HEK293 (cell line): Measurements from ENCODE around the gene MYRIP.

Experiments
- ZNF311 ChIP-seq: fragments of 450-650 bp; formaldehyde crosslinking; IDR thresholded peaks from 2 replicates; pipeline ENCODE4 v1.5.1; 2017; ENCODE audit warnings: missing biosample characterization, missing genetic modification characterization, borderline replicate concordance
- TF ChIP-seq, protein P1 (sequence below): fragments of 450-650 bp; formaldehyde crosslinking; IDR thresholded peaks from 2 replicates; pipeline ENCODE4 v1.5.1; 2016; ENCODE audit warnings: missing biosample characterization, missing genetic modification characterization
- TF ChIP-seq, protein P2 (sequence below): fragments of 450-650 bp; formaldehyde crosslinking; IDR thresholded peaks from 2 replicates; pipeline ENCODE4 v1.5.1; 2016; ENCODE audit warnings: missing biosample characterization, missing genetic modification characterization

DNA sequence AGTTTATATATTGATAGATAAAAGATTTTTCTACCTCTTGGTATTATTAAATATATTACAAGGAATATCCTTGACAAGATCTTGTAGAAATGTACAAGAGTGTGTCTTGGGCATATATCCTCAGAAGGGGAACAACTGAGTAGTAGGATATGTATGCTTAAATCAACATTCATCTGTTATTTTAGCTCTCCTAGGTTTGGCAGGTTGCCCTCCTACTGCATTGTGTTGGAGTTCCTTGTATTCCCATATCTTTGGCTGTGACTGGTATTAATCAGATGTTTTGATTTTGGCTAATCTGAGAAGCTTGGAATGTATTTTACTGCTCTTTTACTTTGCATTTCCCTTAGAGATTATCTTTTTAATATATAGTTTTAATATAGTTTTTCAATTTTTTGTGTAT lies 4.6 kb downstream of the MYRIP start:
- no peak for TF ChIP-seq ZNF311 (tag by site-specific recombination)
- TF ChIP-seq, protein P1, sequence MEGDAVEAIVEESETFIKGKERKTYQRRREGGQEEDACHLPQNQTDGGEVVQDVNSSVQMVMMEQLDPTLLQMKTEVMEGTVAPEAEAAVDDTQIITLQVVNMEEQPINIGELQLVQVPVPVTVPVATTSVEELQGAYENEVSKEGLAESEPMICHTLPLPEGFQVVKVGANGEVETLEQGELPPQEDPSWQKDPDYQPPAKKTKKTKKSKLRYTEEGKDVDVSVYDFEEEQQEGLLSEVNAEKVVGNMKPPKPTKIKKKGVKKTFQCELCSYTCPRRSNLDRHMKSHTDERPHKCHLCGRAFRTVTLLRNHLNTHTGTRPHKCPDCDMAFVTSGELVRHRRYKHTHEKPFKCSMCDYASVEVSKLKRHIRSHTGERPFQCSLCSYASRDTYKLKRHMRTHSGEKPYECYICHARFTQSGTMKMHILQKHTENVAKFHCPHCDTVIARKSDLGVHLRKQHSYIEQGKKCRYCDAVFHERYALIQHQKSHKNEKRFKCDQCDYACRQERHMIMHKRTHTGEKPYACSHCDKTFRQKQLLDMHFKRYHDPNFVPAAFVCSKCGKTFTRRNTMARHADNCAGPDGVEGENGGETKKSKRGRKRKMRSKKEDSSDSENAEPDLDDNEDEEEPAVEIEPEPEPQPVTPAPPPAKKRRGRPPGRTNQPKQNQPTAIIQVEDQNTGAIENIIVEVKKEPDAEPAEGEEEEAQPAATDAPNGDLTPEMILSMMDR (tag by site-specific recombination): no peak
- TF ChIP-seq, protein P2, sequence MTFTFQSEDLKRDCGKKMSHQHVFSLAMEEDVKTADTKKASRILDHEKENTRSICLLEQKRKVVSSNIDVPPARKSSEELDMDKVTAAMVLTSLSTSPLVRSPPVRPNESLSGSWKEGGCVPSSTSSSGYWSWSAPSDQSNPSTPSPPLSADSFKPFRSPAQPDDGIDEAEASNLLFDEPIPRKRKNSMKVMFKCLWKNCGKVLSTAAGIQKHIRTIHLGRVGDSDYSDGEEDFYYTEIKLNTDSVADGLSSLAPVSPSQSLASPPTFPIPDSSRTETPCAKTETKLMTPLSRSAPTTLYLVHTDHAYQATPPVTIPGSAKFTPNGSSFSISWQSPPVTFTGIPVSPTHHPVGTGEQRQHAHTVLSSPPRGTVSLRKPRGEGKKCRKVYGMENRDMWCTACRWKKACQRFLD: no peak
